ENCODE measurements around the gene GOLGA5. TPM values are rescaled to one million over a fixed set of nuclear protein-coding genes. Genes with fewer than 3 reads are reported as not detected.
A peak's percentile ranks its signal among the peaks of the same experiment; 100 is the strongest.
"Not testable (repeated sequence)": the region's sequence is repeated elsewhere in the genome, so short reads cannot be mapped to it uniquely, and the experiment has no call there.

GOLGA5 gene, protein sequence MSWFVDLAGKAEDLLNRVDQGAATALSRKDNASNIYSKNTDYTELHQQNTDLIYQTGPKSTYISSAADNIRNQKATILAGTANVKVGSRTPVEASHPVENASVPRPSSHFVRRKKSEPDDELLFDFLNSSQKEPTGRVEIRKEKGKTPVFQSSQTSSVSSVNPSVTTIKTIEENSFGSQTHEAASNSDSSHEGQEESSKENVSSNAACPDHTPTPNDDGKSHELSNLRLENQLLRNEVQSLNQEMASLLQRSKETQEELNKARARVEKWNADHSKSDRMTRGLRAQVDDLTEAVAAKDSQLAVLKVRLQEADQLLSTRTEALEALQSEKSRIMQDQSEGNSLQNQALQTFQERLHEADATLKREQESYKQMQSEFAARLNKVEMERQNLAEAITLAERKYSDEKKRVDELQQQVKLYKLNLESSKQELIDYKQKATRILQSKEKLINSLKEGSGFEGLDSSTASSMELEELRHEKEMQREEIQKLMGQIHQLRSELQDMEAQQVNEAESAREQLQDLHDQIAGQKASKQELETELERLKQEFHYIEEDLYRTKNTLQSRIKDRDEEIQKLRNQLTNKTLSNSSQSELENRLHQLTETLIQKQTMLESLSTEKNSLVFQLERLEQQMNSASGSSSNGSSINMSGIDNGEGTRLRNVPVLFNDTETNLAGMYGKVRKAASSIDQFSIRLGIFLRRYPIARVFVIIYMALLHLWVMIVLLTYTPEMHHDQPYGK
- total RNA-seq, result 10 to 100 TPM; 28.1 to 67.3 (median 43.5) TPM

DNA sequence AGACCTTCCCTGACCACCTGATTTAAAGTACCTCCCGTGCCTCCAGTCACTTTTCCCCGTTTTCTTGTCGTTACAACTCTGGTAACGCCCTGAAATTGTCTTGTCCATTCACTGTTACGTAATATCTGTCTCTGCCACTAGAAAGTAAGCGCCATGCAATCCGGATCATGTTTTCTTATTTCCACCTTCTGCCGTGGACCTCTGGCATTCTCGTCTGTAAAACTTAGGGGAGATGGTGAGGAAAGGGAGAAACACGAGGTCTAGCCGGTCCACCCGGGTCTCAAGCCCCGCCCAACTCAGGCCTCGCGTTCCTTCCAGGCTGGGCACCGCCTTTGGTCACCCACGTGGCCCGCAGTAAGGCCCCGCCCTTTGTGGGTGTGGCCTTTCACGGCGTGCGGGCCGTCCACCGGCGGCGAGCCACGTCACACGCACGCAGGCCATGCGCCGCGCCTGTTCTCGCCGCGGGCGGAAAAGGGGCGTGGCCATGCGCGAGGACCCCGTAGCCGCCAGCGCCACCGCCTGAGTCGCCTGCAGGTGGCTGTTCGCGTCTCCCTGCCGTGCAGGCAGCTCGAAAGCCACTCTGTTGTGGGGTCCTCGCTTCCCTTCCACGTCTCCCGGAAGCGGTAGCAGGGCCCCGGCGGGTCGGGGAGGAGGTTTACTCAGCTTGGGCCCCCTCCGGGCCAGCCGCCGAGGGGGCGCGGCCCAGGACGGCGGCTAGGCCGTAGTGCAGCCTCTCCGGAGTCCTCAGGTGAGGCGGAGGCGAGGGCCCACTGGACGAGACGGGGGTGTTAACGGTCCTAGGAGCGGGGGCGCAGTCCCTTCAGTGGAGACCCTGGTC lies at the start of gene GOLGA5:
TSS of gene GOLGA5 (plus strand) at position 597 of the 838 bp plus-strand sequence. CDS start 3,133 bp downstream, outside the sequence.
- in situ Hi-C loops (cut with MboI; ENCODE audit: low pct_unique_long_range_greater_than_20kb in 2 of 9, low sequenced_read_pairs in 9 of 9, unreplicated experiment in 9 of 9), result loop anchor here in 1 of 9 experiments (25.0 kb wide), 1 partner anchor 107 kb away; no protein-coding TSS in a partner anchor

GRCh38 chr14:92747701-92748258 lies 46.3 kb upstream of the GOLGA5 start:
- Histone ChIP-seq H3K4me1 (replicated peaks in 1 of 2) (no peaks in the 10 kb centered on the region), H3K4me3 (peak overlapping the region; percentile 53 to 78 (median 67)), H3K27ac (no peak overlapping the region)
- WGBS, 10 experiments, result 0 to 40% (median 5%) methylated on average over 1 to 11 of the region's 16 CpGs; no CpG with 5 or more reads in 1 of the 10 experiments
- in situ Hi-C loops (cut with MboI; ENCODE audit: low pct_unique_long_range_greater_than_20kb in 2 of 9, low sequenced_read_pairs in 9 of 9, unreplicated experiment in 9 of 9), result no loop called here
- peak in 4 of 8 experiments; percentile 0 to 4 (median 1) for ATAC-seq (replicated peaks in 6 of 8)

More for the DNA sequence above, at the start of gene GOLGA5:
- peak; percentile 88 to 98 (median 91) for ATAC-seq (replicated peaks in 6 of 8)
- Histone ChIP-seq H3K4me1 (replicated peaks in 1 of 2) (peaks cover 16 to 23% of the 10 kb centered on the region in 2 donors), H3K4me3 (peak within 1 kb of the TSS; percentile 63 to 75 (median 65)), H3K27ac (peak within 1 kb of the TSS; percentile 93 to 98)
- 0 to 38% (median 9%) methylated on average over 2 to 22 of the region's 71 CpGs for WGBS, 10 experiments

DNA sequence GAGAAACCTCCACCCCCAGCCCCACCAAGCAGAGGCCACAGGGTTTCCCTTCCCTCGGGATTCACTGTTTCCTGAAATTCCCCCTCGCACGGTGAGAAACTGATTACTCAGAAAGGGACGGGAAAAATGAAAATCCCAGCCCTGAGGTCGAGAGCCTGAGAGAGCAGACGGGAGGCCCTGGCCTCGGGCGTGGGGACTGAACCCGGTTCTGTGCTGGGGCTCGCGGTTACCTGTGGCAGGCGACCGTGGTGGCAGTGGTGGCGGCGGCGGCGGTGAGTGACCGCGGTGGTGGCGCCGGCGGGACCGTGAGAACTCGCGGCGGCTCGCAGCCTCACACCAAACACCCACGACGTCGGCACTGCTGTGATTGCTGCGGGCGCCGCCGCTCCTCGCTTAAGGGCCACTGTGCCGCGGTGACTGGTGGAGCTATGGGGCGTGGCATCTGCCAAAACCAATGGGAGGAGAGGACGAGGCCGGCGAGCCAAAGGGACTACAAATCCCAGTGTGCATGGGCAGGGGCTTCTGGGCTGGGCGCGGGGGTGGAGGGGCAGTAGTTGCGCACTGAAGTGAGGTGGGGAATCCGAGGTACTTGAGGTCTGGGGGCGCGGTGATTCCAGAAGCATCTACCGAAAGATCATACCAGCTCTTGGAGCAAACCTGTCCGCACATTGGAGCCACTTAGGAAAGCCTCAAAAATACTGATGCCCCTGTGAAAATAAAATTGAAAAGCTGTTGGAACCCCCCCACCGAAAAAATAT lies 45.7 kb upstream of the GOLGA5 start, which contains the start of gene LGMN:
TSS of gene LGMN (minus strand) at position 369 of the 758 bp plus-strand sequence. CDS start 15,841 bp downstream, outside the sequence.
- no peaks in the 10 kb centered on the region for H3K4me1 ChIP-seq (replicated peaks in 1 of 2)
- peak within 1 kb of the TSS; percentile 53 to 78 (median 67) for H3K4me3 ChIP-seq
- no peak within 1 kb of the TSS for H3K27ac ChIP-seq
- in situ Hi-C loops (cut with MboI; ENCODE audit: low pct_unique_long_range_greater_than_20kb in 2 of 9, low sequenced_read_pairs in 9 of 9, unreplicated experiment in 9 of 9), result no loop called here
- 0 to 20% (median 0%) methylated on average over 1 to 17 of the region's 50 CpGs; no CpG with 5 or more reads in 1 of the 10 experiments for WGBS, 10 experiments
- peak; percentile 97 to 100 (median 99) for ATAC-seq (replicated peaks in 6 of 8)

GRCh38 chr14:92750222-92750728 lies 43.8 kb upstream of the GOLGA5 start:
- ATAC-seq (replicated peaks in 6 of 8); in situ Hi-C loops (cut with MboI; ENCODE audit: low pct_unique_long_range_greater_than_20kb in 2 of 9, low sequenced_read_pairs in 9 of 9, unreplicated experiment in 9 of 9); H3K4me3 ChIP-seq; H3K27ac ChIP-seq; H3K4me1 ChIP-seq (replicated peaks in 1 of 2): not testable (repeated sequence)
- 50 to 100% (median 81%) methylated on average over 1 to 8 of the region's 10 CpGs; no CpG with 5 or more reads in 2 of the 10 experiments for WGBS, 10 experiments

DNA sequence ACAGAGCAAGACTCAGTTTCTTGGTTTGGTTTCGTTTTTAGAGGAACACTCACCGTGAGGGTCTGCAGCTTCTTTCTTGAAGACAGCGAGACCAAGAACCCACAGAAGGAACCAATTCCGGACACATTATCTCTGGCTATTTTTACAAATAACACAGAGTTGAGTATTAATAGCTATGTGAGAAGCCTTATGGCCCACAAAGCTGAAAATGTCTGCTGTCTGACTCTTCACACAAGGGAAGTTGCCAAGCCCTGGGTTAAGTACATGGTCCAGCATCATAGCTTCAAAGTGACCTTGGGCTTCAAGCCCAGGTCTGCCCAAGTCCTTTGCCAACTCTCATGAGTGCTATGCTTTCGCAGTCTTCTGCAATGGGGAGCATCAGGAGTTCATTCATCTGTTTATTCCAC lies 43.1 kb upstream of the GOLGA5 start:
- H3K4me1 ChIP-seq (replicated peaks in 1 of 2), result peaks cover 0 to 2% of the 10 kb centered on the region in 2 donors
- WGBS, 10 experiments, result 69 to 100% (median 87%) methylated on average over 1 to 5 of the region's 5 CpGs; no CpG with 5 or more reads in 5 of the 10 experiments
- no peak for ATAC-seq (replicated peaks in 6 of 8)
- in situ Hi-C loops (cut with MboI; ENCODE audit: low pct_unique_long_range_greater_than_20kb in 2 of 9, low sequenced_read_pairs in 9 of 9, unreplicated experiment in 9 of 9), result no loop called here
- no peak overlapping the region for H3K4me3 ChIP-seq
- H3K27ac ChIP-seq, result no peak overlapping the region

- WGBS, 10 experiments, result 0 to 83% (median 60%) methylated on average over 1 to 2 of the region's 4 CpGs; no CpG with 5 or more reads in 3 of the 10 experiments
- H3K4me3 ChIP-seq, result no peak overlapping the region
- peaks cover 0 to 2% of the 10 kb centered on the region in 2 donors for H3K4me1 ChIP-seq (replicated peaks in 1 of 2)
- no peak for ATAC-seq (replicated peaks in 6 of 8)
- in situ Hi-C loops (cut with MboI; ENCODE audit: low pct_unique_long_range_greater_than_20kb in 2 of 9, low sequenced_read_pairs in 9 of 9, unreplicated experiment in 9 of 9), result no loop called here
- no peak overlapping the region for H3K27ac ChIP-seq
These were observed 42.3 kb upstream of the GOLGA5 start for GRCh38 chr14:92751819-92752218.

- ATAC-seq (replicated peaks in 6 of 8), result no peak
- Histone ChIP-seq H3K4me3 (no peak overlapping the region), H3K4me1 (replicated peaks in 1 of 2) (peaks cover 0 to 2% of the 10 kb centered on the region in 2 donors), H3K27ac (no peak overlapping the region)
- 60 to 100% (median 80%) methylated on average over 1 to 5 of the region's 5 CpGs; no CpG with 5 or more reads in 3 of the 10 experiments for whole genome bisulfite sequencing, 10 experiments
- in situ Hi-C loops (cut with MboI; ENCODE audit: low pct_unique_long_range_greater_than_20kb in 2 of 9, low sequenced_read_pairs in 9 of 9, unreplicated experiment in 9 of 9), result no loop called here
These were observed 40.9 kb upstream of the GOLGA5 start for GRCh38 chr14:92753250-92753649.

GRCh38 chr14:92754966-92755365 lies 39.1 kb upstream of the GOLGA5 start:
- no peak overlapping the region for H3K4me3 ChIP-seq
- in situ Hi-C loops (cut with MboI; ENCODE audit: low pct_unique_long_range_greater_than_20kb in 2 of 9, low sequenced_read_pairs in 9 of 9, unreplicated experiment in 9 of 9), result no loop called here
- peak in 3 of 8 experiments; percentile 7 to 35 (median 26) for ATAC-seq (replicated peaks in 6 of 8)
- peaks cover 0 to 2% of the 10 kb centered on the region in 2 donors for H3K4me1 ChIP-seq (replicated peaks in 1 of 2)
- H3K27ac ChIP-seq, result no peak overlapping the region
- 60 to 83% (median 71%) methylated on average over 1 of the region's 1 CpG; no CpG with 5 or more reads in 5 of the 10 experiments for WGBS, 10 experiments

DNA sequence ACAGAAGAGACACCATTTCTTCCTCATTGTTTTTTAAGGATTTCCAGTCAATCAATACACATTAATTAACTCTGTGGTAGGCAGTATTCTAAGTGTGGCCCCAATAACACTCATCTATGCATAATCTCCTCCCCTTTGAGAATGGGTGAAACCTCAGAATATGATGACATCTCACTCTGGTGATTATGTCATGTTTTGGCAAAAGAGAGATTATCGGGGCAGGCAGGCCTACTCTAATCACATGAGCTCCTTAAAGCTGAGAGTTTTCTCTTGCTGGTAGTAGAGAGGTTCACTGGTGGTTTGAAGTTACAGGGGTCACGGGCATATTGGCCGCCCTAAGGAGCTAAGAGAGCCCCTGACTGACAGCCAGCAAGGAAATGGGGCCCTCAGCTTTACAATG lies 38.6 kb upstream of the GOLGA5 start:
- H3K4me1 ChIP-seq (replicated peaks in 1 of 2), result peaks cover 0 to 2% of the 10 kb centered on the region in 2 donors
- peak in 6 of 8 experiments; percentile 27 to 75 (median 56) for ATAC-seq (replicated peaks in 6 of 8)
- 60 to 100% (median 84%) methylated on average over 1 to 3 of the region's 3 CpGs; no CpG with 5 or more reads in 3 of the 10 experiments for WGBS, 10 experiments
- no peak overlapping the region for H3K4me3 ChIP-seq
- no peak overlapping the region for H3K27ac ChIP-seq
- in situ Hi-C loops (cut with MboI; ENCODE audit: low pct_unique_long_range_greater_than_20kb in 2 of 9, low sequenced_read_pairs in 9 of 9, unreplicated experiment in 9 of 9), result no loop called here

GRCh38 chr14:92756446-92756845 lies 37.7 kb upstream of the GOLGA5 start:
- no peak for ATAC-seq (replicated peaks in 6 of 8)
- WGBS, 10 experiments, result 32 to 100% (median 87%) methylated on average over 1 to 4 of the region's 4 CpGs; no CpG with 5 or more reads in 3 of the 10 experiments
- no peak overlapping the region for H3K4me3 ChIP-seq
- peaks cover 0 to 2% of the 10 kb centered on the region in 2 donors for H3K4me1 ChIP-seq (replicated peaks in 1 of 2)
- in situ Hi-C loops (cut with MboI; ENCODE audit: low pct_unique_long_range_greater_than_20kb in 2 of 9, low sequenced_read_pairs in 9 of 9, unreplicated experiment in 9 of 9), result no loop called here
- H3K27ac ChIP-seq, result no peak overlapping the region

DNA sequence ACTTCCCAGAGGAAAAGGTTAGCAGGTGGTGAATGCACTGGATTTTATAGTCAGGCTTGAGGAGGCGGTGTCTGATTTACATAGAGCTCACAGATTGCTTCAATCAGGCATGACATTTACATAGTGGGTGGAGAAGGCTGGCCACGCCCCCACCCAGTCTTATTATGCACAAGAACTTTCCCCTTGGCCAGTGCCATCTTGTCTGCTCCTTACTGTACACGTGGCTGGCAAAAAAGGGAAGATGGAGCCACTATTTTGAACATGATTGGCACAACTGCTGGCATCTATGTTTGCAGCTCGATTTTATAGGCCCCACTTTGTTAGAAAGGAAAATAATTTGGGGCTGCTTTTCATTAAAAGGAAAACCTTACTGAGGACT lies 34.8 kb upstream of the GOLGA5 start:
- ATAC-seq (replicated peaks in 6 of 8), result peak; percentile 68 to 99 (median 83)
- in situ Hi-C loops (cut with MboI; ENCODE audit: low pct_unique_long_range_greater_than_20kb in 2 of 9, low sequenced_read_pairs in 9 of 9, unreplicated experiment in 9 of 9), result no loop called here
- no peak overlapping the region for H3K4me3 ChIP-seq
- no peak overlapping the region for H3K27ac ChIP-seq
- H3K4me1 ChIP-seq (replicated peaks in 1 of 2), result peaks cover 0 to 2% of the 10 kb centered on the region in 2 donors
- WGBS, 10 experiments, result 0 to 92% (median 46%) methylated on average over 1 to 4 of the region's 4 CpGs; no CpG with 5 or more reads in 2 of the 10 experiments
